Activated naive CD8-positive, alpha-beta T cell treated with anti-CD3 and anti-CD28 coated beads, Interleukin-2, amount 50 U/mL, for 16 hours (primary cell): ENCODE results near the gene EHF.
"Not testable (repeated sequence)": the region's sequence is repeated elsewhere in the genome, so short reads cannot be mapped to it uniquely, and the experiment has no call there.

Source experiments
- DNase-seq: peaks from one replicate; pipeline ENCODE4 v3.0.0-alpha.2; 2020; ENCODE audit warnings: low read depth, low spot score

EHF gene

GRCh38 chr11:34620820-34621792 is at the start of gene EHF:
EHF (plus strand) TSS chr11:34621093; CDS start chr11:34642631, 21,538 bp downstream.
- DNase-seq, result no peak

- no peak for DNase-seq
These were observed 47.4 kb upstream of the EHF start for GRCh38 chr11:34573537-34573936.

GRCh38 chr11:34575261-34575660 is 45.6 kb upstream of the EHF start:
- DNase-seq, result no peak

- DNase-seq, result no peak
These were observed 45.2 kb upstream of the EHF start for GRCh38 chr11:34575671-34576070.

GRCh38 chr11:34576331-34576730 is 44.6 kb upstream of the EHF start:
- no peak for DNase-seq

- DNase-seq, result no peak
These were observed 37.1 kb upstream of the EHF start for GRCh38 chr11:34583818-34584217.

GRCh38 chr11:34585304-34585734 is 35.6 kb upstream of the EHF start:
- no peak for DNase-seq

- no peak for DNase-seq
These were observed 35.0 kb upstream of the EHF start for GRCh38 chr11:34585735-34586487.

GRCh38 chr11:34586488-34587281 is 34.2 kb upstream of the EHF start:
- DNase-seq, result no peak

- DNase-seq, result no peak
These were observed 33.6 kb upstream of the EHF start for GRCh38 chr11:34587282-34587677.

- DNase-seq, result no peak
These were observed 32.9 kb upstream of the EHF start for GRCh38 chr11:34588023-34588422.

- no peak for DNase-seq
These were observed 32.2 kb upstream of the EHF start for GRCh38 chr11:34588701-34589100.

GRCh38 chr11:34589177-34589576 is 31.7 kb upstream of the EHF start:
- not testable (repeated sequence) for DNase-seq

GRCh38 chr11:34593085-34593484 is 27.8 kb upstream of the EHF start:
- DNase-seq, result no peak

- DNase-seq, result no peak
These were observed 26.3 kb upstream of the EHF start for GRCh38 chr11:34594603-34595002.

- DNase-seq, result no peak
These were observed 25.5 kb upstream of the EHF start for GRCh38 chr11:34595391-34595790.

GRCh38 chr11:34595960-34596644 is 24.8 kb upstream of the EHF start:
- DNase-seq, result no peak

- no peak for DNase-seq
These were observed 21.4 kb upstream of the EHF start for GRCh38 chr11:34599406-34599945.

- no peak for DNase-seq
These were observed 20.4 kb upstream of the EHF start for GRCh38 chr11:34600339-34601084.

- DNase-seq, result no peak
These were observed 19.8 kb upstream of the EHF start for GRCh38 chr11:34601085-34601444.
